Epithelial cell of proximal tubule (primary cell): Measurements from ENCODE around the gene TENM4. TPM values are rescaled to one million over a fixed set of nuclear protein-coding genes. Genes with fewer than 3 reads are reported as not detected.

ENCODE experiments used
- DNase-seq: peaks from one replicate; pipeline ENCODE4 v3.0.0-alpha.2; 2011; ENCODE audit warnings: low read depth
- H3K4me3 ChIP-seq: 2 replicates; pipeline ENCODE4 v1.5.1; 2011; ENCODE audit warnings: low read depth, mild to moderate bottlenecking, low read length
- total RNA-seq: library from RNA; depleted of rRNA; stranded (reverse); fragments of >200 nt; gene quantifications from 2 replicates; pipeline ENCODE4 v1.2.3, GENCODE V29; 2015
- TF ChIP-seq, protein P1 (sequence below): conservative IDR thresholded peaks from 2 replicates; pipeline ENCODE4 v1.5.1; 2012; ENCODE audit warnings: low read depth, mild to moderate bottlenecking, low read length

The TENM4 gene
- total RNA-seq, 1 donor from 2014 or later, result 22.2 TPM

DNA sequence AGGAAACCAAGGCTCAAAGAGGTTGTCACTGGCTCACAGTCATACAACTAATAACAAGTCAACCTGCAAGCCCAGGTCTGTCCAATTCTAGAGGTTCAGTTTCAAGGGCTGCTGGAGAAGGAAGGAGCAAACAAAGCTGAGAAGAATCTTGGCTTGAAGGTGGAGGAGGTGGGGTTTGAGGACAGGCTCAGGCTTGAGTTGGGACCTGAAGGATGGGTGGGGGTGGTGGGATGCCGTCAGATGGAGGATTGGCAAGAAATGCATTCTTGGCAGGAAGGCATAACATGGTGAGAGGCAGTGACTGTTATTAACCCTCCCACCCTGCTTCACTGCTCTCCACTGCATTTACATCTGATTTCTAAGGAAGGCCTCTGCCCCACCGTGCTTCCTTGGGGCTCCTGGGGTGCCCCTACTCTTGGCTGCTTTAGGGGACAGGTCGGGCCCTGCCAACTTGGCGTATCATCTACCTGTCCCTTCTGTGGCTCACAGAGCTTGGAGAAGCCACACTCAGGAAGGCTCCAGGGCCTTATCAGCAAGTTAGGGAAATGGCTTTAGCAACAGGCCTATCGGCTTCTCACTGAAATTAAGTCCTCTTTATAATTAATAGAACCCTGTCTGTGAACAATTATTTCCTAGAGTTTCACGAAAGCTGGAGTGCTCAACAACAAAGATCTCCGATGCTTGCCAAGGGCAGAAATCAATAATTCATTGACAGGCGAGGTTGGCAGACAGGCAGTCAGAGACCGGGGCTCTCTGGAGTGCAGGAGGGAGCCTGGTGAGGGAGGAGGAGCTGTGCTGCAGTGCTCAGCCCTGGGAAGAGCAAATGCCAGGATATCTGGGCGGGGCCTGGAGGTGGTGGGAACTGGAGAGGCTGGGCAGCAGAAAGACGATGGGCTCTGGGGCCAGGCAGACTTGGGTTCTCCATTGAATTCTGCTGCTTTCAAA is 781.2 kb downstream of the TENM4 start:
- H3K4me3 ChIP-seq, result no peak overlapping the region
- TF ChIP-seq, protein P1, sequence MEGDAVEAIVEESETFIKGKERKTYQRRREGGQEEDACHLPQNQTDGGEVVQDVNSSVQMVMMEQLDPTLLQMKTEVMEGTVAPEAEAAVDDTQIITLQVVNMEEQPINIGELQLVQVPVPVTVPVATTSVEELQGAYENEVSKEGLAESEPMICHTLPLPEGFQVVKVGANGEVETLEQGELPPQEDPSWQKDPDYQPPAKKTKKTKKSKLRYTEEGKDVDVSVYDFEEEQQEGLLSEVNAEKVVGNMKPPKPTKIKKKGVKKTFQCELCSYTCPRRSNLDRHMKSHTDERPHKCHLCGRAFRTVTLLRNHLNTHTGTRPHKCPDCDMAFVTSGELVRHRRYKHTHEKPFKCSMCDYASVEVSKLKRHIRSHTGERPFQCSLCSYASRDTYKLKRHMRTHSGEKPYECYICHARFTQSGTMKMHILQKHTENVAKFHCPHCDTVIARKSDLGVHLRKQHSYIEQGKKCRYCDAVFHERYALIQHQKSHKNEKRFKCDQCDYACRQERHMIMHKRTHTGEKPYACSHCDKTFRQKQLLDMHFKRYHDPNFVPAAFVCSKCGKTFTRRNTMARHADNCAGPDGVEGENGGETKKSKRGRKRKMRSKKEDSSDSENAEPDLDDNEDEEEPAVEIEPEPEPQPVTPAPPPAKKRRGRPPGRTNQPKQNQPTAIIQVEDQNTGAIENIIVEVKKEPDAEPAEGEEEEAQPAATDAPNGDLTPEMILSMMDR, result no peak
- DNase-seq, result no peak

DNA sequence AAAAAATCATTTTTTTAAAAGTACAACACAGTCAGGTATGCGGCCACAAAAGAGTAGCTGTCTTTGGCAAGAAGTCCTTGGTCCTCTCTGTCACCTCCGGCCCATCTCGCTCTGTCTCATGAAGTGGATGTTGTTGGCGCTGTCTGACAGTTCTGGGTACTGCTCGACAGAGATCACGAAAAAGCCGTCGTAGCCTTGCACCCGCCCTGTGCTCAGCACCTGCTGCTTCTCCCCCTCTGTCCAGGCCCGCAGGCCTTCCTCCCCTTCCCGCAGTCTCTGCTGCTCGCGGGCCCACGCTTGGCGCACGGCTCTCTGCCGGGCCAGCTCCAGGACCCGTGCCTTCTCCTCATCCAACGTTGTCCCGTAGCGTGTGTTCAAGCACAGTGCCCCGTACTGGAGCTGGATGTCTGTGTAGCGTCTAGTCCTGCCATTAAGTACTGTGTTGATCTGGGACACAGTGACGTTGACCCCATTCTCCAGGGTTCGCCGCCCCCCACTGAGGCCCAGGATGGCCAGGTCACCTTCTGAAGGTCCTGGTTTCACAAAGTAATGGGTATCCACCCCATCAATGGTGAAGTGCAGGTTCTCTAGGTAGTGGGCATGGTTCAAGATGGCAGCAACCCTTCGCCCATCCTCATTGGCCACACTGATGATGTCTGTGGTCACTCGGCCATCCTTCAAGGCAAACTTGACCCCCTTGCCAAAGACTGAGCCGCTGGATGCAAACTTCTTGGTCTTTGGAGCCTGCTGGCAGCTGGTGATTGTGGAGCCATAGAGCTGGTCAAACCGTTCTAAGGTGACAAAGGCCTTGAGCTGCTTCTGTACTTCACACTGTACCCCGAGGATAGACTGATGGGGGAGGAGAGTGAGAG is 782.6 kb downstream of the TENM4 start:
- no peak for DNase-seq
- H3K4me3 ChIP-seq, result no peak overlapping the region
- TF ChIP-seq, protein P1, result no peak

DNA sequence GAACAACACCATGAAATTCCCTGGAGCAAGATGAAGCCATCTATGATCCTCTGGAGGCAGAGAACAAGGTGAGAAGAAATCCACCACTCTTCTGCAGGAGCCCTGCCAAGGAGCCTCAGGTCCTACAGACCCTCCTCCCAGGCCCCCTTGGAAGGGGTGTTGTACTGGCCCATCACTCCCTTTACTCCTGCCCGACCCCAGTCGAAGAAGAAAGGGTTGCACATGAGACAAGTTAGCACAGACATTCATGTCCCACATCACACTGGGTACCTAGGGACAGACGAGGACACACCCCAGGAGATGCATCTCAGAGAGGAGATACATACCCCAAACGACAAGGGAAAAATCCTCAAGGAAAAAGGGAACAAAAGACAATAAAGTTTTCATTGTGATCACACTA is 783.4 kb downstream of the TENM4 start:
- TF ChIP-seq, protein P1, result no peak
- DNase-seq, result no peak

DNA sequence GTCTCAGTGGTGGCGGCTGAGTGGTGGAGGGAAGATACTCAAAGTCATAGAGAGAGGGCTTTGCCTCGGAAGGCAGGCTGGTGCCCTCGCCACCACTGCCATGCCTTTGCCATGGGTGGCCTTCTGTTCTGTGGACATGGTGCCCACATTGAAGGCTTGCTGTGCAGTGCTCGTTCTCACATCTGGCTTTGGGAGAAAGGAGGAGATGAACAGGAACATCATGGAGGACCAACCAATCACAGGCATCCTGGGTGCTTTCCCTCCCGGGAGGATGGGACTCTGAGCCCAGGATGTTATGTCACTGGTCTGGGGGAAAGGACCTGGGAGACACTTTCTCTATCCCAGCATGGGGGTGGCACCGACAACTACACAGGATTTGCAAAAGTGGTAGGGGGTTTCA is 783.8 kb downstream of the TENM4 start:
- TF ChIP-seq, protein P1, result no peak
- DNase-seq, result no peak
- H3K4me3 ChIP-seq, result no peak overlapping the region

More for the DNA sequence above, 783.4 kb downstream of the TENM4 start:
- H3K4me3 ChIP-seq, result no peak overlapping the region

DNA sequence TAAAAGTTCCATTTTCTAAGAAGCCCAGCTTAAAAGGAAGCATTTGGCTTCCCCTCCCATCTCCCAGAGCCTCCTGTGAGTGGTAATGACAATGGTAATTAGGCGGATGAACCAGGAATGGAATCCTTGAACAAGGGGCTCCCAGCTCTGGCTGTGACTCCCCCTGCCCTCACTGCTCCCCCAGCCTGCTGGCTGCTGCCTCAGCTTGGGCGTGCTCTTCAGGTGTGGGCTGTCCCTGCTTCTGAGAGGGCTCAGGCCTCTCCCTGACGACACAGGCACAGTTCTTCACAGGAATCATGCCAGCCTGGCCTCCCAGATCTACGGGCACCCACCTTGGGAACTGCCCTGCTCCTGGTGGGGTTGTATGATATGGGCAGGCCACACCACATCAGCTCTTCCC is 784.5 kb downstream of the TENM4 start:
- H3K4me3 ChIP-seq, result no peak overlapping the region
- TF ChIP-seq, protein P1, result no peak
- no peak for DNase-seq

DNA sequence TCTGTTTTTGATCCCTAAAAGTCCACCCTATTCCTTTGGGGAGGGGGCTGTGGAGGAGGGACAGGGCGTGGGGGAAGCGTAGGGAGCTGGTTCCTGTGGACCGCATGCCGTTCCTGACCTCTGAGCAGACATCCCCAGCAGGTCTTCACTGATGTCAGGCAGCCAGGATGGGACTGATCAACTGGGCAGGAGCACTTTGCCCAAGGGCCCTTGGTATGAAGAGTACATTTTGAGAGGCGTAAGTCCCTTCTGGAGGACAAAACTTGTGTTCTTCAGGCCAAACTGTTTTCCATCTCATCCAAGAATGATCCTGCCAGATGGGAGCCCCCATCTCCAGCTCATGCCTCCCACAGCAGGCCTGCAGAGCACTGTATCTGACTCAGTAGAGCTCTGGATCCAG is 785.3 kb downstream of the TENM4 start:
- DNase-seq, result no peak
- TF ChIP-seq, protein P1, result no peak
- H3K4me3 ChIP-seq, result no peak overlapping the region
